ENCODE measurements around the gene RANBP1. TPM values are rescaled to one million over a fixed set of nuclear protein-coding genes. Genes with fewer than 3 reads are reported as not detected.

Gene RANBP1
- total and polyA plus RNA-seq, 9 of the 15 experiments (the other 6 are each of a cell fraction or from before 2014, with no cell fraction given), result 162 to 2,891 (median 1,289) TPM

DNA sequence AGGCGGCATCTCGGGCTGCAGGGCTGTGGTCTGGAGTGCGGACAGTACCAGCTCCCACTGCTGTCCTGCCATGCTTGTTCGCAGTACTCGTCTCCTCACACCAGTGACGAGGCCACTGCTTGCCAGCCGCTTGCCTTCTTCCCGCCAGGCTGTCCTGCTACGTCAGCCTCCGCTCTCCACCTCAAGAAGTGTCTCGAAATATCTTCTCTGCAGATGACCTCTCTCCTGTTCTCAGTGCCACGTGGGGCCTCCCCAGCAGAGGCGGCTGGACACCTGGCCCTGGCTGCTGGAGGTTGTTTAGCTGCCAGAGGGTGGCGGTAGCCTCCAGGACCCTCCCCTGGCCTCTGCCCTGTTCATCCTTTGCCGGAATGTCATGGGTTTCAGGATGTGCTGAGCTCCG is 38.0 kb downstream of the RANBP1 start (continued):
- TF ChIP-seq ZNF431 (CRISPR knock-in tag; IDR thresholded peaks at IDR 0.05) (no peak), KDM4B (IDR thresholded peaks at IDR 0.05; ENCODE audit: borderline replicate concordance in 2 of 2, low read depth in 1 of 2) (0 out of 4 replicates have a peak, but pooled peaks of 1 of the 2 experiments have one; percentile 5), NONO (IDR thresholded peaks at IDR 0.05; ENCODE audit: low read depth in 2 of 2, low read length in 1 of 2) (no peak), POU5F1 (IDR thresholded peaks at IDR 0.05; ENCODE audit: borderline replicate concordance, low read depth, low read length, partially characterized antibody) (no peak), SUPT5H (IDR thresholded peaks at IDR 0.05) (no peak), L3MBTL2 (IDR thresholded peaks at IDR 0.05) (peak; percentile 45; the same call in 1 of the 2 replicates), ZNF77 (CRISPR knock-in tag; IDR thresholded peaks at IDR 0.05) (no peak), MCM7 (IDR thresholded peaks at IDR 0.05) (no peak), ZNF124 (CRISPR knock-in tag; IDR thresholded peaks at IDR 0.05) (0 out of 2 replicates have a peak, but pooled peaks have one; percentile 9), EZH2 (IDR thresholded peaks at IDR 0.05; ENCODE audit: borderline replicate concordance, low read depth, low read length) (peak; percentile 81; the same call in 1 of the 2 replicates), STAG1 (CRISPR knock-in tag; IDR thresholded peaks at IDR 0.05; ENCODE audit: borderline replicate concordance) (peak; percentile 53; the same call in 1 of the 2 replicates), MAZ (CRISPR knock-in tag; conservative IDR thresholded peaks at IDR 0.05 in 1 of 2, IDR thresholded peaks at IDR 0.05 in 1 of 2) (0 out of 4 replicates have a peak, but pooled peaks of 1 of the 2 experiments have one; percentile 9), RBFOX2 (IDR thresholded peaks at IDR 0.05; ENCODE audit: low read depth, low read length) (0 out of 2 replicates have a peak, but pooled peaks have one; percentile 33)
- TF ChIP-seq, protein P1, sequence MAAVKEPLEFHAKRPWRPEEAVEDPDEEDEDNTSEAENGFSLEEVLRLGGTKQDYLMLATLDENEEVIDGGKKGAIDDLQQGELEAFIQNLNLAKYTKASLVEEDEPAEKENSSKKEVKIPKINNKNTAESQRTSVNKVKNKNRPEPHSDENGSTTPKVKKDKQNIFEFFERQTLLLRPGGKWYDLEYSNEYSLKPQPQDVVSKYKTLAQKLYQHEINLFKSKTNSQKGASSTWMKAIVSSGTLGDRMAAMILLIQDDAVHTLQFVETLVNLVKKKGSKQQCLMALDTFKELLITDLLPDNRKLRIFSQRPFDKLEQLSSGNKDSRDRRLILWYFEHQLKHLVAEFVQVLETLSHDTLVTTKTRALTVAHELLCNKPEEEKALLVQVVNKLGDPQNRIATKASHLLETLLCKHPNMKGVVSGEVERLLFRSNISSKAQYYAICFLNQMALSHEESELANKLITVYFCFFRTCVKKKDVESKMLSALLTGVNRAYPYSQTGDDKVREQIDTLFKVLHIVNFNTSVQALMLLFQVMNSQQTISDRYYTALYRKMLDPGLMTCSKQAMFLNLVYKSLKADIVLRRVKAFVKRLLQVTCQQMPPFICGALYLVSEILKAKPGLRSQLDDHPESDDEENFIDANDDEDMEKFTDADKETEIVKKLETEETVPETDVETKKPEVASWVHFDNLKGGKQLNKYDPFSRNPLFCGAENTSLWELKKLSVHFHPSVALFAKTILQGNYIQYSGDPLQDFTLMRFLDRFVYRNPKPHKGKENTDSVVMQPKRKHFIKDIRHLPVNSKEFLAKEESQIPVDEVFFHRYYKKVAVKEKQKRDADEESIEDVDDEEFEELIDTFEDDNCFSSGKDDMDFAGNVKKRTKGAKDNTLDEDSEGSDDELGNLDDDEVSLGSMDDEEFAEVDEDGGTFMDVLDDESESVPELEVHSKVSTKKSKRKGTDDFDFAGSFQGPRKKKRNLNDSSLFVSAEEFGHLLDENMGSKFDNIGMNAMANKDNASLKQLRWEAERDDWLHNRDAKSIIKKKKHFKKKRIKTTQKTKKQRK (IDR thresholded peaks at IDR 0.05; ENCODE audit: borderline replicate concordance, low read depth, low read length), result no peak
- TF ChIP-seq, protein P2, sequence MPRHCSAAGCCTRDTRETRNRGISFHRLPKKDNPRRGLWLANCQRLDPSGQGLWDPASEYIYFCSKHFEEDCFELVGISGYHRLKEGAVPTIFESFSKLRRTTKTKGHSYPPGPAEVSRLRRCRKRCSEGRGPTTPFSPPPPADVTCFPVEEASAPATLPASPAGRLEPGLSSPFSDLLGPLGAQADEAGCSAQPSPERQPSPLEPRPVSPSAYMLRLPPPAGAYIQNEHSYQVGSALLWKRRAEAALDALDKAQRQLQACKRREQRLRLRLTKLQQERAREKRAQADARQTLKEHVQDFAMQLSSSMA (CRISPR knock-in tag; IDR thresholded peaks at IDR 0.05), result no peak
- TF ChIP-seq, protein P3, sequence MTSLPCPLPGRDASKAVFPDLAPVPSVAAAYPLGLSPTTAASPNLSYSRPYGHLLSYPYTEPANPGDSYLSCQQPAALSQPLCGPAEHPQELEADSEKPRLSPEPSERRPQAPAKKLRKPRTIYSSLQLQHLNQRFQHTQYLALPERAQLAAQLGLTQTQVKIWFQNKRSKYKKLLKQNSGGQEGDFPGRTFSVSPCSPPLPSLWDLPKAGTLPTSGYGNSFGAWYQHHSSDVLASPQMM (CRISPR knock-in tag; IDR thresholded peaks at IDR 0.05), result no peak
- TF ChIP-seq, protein P4, sequence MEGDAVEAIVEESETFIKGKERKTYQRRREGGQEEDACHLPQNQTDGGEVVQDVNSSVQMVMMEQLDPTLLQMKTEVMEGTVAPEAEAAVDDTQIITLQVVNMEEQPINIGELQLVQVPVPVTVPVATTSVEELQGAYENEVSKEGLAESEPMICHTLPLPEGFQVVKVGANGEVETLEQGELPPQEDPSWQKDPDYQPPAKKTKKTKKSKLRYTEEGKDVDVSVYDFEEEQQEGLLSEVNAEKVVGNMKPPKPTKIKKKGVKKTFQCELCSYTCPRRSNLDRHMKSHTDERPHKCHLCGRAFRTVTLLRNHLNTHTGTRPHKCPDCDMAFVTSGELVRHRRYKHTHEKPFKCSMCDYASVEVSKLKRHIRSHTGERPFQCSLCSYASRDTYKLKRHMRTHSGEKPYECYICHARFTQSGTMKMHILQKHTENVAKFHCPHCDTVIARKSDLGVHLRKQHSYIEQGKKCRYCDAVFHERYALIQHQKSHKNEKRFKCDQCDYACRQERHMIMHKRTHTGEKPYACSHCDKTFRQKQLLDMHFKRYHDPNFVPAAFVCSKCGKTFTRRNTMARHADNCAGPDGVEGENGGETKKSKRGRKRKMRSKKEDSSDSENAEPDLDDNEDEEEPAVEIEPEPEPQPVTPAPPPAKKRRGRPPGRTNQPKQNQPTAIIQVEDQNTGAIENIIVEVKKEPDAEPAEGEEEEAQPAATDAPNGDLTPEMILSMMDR (IDR thresholded peaks at IDR 0.05 in 2 of 3, conservative IDR thresholded peaks at IDR 0.05 in 1 of 3; ENCODE audit: insufficient read depth in 2 of 3, low read depth in 1 of 3, low read length in 3 of 3), result peak; percentile 56 to 73 (median 64)
- TF ChIP-seq, protein P5, sequence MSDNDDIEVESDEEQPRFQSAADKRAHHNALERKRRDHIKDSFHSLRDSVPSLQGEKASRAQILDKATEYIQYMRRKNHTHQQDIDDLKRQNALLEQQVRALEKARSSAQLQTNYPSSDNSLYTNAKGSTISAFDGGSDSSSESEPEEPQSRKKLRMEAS (CRISPR knock-in tag; IDR thresholded peaks at IDR 0.05), result peak; percentile 82
- TF ChIP-seq, protein P6, sequence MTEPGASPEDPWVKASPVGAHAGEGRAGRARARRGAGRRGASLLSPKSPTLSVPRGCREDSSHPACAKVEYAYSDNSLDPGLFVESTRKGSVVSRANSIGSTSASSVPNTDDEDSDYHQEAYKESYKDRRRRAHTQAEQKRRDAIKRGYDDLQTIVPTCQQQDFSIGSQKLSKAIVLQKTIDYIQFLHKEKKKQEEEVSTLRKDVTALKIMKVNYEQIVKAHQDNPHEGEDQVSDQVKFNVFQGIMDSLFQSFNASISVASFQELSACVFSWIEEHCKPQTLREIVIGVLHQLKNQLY (CRISPR knock-in tag; conservative IDR thresholded peaks at IDR 0.05), result 0 out of 4 replicates have a peak, but pooled peaks of 1 of the 2 experiments have one; percentile 47

Data from K562 (cell line).